Measurements from ENCODE around the gene IQCM.
"Not testable (repeated sequence)": the region's sequence is repeated elsewhere in the genome, so short reads cannot be mapped to it uniquely, and the experiment has no call there.

The IQCM gene

DNA sequence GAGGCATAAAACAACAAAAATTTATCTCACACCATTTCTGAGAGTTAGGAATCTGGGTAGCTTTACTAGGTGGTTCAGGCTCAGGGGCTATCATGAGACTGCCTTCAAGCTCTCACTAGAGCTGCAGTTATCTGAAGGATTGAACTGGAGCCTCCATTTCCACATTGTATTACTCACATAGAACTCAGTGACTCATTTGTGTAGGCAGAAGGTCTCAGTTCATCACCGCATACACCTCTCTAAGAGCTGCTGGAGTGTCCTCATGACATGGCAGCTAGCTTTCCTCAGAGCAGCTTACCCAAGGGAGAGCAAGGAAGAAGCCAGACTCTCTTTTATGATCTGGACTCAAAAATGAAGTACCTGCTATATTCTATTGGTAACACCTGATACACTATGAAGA, 389.2 kb downstream of the IQCM start:
- DNase-seq = no peak

- no peak for DNase-seq
Observed at GRCh38 chr4:149409555-149409962, 406.1 kb downstream of the IQCM start.

- DNase-seq = peak; percentile 67
Observed at GRCh38 chr4:149409146-149409545, 406.5 kb downstream of the IQCM start.

DNA sequence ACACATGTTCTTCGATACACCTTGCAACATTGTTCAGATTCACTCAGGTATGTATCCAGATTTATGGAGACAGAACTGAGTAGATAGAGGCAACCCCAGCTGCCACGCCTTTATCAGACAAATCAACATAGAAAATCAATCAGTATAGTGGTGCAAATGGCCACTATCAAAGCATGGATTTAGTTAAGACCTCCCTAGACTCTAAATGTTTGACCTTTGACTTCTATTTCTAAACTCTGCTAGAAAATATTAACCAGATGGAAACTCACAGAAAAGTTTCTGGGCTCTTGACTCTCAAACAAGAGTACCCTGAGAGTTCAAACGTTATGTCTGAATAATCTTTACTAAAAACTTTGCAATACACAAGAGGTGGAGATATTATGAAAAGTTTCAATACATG, 411.5 kb downstream of the IQCM start:
- no peak for DNase-seq

GRCh38 chr4:149403081-149403480, 412.6 kb downstream of the IQCM start:
- DNase-seq = no peak

- no peak for DNase-seq
Observed at GRCh38 chr4:149398993-149399392, 416.6 kb downstream of the IQCM start.

DNA sequence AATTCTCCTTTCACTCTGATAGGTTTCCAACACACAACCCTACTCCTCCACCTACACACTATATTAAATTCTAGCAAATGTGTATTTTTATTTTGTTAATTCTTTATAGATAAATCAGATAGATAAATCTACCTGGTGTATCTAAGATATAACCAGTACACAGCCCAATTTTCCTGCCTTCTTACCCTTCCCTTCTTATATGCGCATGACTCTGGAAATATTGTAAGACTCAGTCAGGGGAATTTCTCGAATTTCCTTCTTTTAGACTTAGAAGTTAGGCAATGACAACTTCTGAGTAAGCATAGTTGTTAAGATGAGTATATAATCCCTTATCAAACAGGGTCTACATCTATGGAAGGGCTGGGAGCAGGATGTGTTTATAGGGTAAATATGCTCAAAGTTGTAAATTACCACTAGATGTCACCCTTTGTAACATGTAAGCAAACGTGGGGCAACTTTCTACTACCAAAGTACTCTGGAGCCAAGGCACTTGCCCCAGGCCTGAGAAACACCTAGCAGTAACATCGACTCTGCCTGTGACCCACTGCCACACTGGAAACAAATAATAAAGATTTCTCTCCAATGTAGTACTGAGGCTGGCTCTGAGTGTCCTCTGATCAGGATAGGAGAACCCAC, 444.7 kb downstream of the IQCM start:
- DNase-seq = peak; percentile 42

DNA sequence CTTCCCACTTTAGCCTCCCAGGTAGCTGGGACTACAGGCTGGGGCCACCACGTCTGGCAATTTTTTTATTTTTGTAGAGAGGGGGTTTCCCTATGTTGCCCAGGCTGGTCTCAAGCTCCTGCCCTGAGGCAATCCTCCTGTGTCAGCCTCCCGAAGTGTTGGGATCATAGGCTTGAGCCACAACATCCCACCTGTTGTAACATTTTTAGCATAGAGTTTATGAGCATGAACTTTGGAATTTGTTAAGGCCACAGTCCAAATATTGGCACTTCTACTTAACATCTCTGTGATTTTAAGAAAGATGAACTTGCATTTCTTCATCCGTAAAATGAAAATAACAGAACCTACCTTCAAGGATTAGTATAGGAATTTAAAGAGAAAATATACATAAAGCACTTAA, 445.6 kb downstream of the IQCM start:
- no peak for DNase-seq

DNA sequence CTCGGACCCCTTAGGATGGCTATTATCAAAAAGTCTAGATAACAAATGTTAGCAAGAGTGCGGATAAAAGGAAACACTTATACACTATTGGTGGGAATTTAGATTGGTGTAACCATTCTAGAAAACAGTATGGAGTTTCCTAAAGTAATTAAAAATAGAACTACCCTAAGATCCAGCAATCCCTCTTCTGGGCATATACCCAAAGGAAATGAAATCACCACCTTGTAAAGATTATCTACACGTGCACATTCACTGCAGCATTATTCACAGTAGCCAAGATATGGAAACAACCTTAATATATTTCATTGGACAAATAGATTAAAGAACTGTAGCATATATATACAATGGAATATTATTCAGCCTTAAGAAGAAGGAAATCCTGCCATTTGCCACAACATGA, 462.4 kb downstream of the IQCM start:
- no peak for DNase-seq

DNA sequence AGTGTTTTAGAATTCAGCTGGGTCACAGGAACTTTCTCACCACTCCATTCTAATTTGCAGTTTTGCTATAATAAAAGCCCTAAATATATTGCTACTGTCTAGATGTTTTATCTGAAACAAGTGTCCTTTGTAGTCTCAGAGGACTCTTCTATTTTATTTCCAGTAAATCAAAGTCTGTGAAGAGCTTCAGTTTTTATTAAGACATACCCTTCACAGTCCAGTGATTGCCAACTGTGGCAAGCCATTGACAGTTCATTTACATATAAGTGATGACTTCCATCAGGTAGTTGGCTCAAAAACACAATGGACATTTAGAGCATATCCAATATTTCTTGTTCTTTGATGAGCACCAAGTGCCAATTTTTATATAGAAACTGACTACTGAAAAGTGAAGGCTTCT, 466.1 kb downstream of the IQCM start:
- no peak for DNase-seq

DNA sequence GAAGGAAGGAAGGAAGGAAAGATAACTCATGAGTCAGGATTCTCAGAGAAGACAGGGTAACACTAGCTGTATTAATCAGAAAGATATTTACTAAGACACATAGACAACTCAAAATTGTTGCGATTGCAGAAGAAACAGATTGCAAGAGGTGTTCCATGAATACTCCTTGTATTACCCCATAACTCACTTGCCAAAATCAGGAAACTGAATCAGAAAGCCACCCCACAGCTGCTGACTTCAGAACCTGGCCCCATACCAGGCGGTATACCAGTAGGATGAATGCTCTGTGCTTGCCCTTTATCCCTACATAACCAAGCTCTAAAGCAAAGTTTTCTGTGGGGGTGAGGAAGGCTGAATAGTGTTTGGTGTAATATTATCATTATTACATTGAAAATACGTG, 468.5 kb downstream of the IQCM start:
- no peak for DNase-seq

DNA sequence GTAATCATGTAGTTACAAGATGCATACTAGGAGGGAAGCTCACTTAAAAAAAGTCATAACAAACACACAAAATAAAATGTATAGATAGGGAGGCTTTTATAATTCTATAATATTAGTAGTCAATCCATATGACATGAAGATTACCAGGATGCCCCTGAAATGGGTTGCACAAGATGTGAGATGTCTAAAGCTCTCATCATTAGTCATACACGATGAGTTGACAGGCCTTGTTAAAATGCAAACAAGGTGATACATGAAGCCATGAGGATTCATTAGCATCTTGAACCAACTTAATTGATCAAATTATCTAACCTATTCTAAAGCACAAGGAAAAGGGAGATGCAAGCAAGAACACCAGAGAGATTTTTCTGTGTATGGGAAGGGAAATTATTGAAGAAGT, 470.2 kb downstream of the IQCM start:
- no peak for DNase-seq

DNA sequence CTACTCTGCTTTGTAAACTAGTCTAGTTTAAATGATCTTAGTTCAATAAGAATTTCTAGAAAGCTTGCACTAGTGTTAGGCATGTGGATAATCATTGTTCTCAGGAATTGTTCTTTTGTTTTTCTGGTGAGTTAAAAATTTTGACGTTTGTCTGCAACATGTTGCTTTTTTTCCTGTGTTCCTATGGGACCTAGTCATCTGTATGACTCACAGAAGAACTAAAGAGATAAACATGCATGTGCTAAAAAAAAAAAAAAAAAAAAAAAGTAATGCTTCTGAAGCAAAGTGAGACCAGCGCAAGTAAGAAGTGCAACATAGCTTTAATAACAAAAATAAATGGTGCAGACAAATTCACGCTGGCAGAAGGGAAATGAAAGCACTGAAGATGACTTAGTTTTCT, 471.2 kb downstream of the IQCM start:
- peak; percentile 22 for DNase-seq

DNA sequence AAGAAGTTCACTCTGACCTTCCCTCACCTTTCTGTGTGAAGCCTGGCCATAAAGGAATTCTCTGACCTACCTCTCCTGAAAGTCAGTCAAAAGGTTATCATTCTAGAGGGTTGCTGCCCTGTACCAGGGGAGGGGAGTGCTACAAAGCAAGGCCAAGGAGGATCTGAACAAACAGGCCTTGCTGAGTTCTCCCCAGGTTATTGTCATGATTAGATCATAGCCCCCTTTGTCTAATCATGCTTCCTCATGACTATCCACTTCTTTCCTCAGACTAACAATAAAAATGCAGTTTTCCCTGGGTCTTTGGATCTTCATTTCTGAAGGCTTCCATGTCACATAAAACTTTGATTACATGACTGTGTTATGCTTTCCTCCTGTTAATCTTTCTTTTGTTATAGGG, 472.0 kb downstream of the IQCM start:
- no peak for DNase-seq

GRCh38 chr4:149341117-149341516, 474.5 kb downstream of the IQCM start:
- DNase-seq = not testable (repeated sequence)

- DNase-seq = no peak
Observed at GRCh38 chr4:149328161-149328560, 487.5 kb downstream of the IQCM start.

GRCh38 chr4:149322203-149322602, 493.4 kb downstream of the IQCM start:
- no peak for DNase-seq

DNA sequence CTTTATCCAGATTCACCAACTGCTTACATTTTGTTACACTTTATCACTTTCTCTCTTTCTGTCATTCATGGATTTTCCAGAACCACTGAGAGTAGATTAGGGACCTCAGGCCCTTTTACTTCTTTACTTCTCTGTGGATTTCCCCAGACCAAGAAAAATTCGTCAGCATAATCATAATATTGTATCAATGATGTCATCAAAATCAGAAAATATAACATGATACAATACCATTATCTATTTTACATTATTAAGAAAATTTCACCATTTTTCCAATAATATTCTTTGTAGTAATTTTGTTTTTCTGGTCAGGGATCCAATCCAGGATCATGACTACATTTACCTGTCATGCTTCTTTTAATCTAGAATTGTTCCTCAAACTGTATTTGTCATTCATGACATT, 494.2 kb downstream of the IQCM start:
- DNase-seq = no peak

GRCh38 chr4:149311076-149311475, 504.6 kb downstream of the IQCM start:
- no peak for DNase-seq

DNA sequence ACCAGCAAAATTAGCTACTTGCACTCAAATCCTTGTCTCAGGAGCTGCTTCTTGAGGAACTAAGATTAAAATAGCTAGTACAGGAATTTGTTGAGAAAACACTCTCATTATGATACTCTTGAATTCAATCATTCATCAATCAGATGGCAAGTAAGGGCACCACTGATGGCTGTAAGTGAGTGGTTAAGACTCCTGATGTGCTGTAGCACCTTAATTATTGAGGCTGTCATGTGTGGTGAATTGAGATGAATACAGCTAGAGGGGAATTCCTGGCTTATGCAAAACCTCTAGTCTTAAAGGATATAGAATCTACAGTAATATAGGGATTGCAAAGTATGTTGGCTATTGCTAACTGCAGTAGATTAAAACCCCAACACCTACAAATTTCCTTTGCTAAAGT, 509.1 kb downstream of the IQCM start:
- DNase-seq = no peak

Data from fibroblast of skin of right quadriceps (primary cell).